OCI-LY3 (cell line): ENCODE data around the gene OTOS.

ENCODE experiments used
- H2AFZ ChIP-seq: fragments of 200-600, 300-600 bp; shearing (Covaris generic); 2 replicates; pipeline ENCODE4 v1.6.0; 2014; ENCODE audit warnings: antibody characterized with exemption, low read depth, low read length
- H3K27ac ChIP-seq: fragments of 200-600, 300-600 bp; sonication (generic); 2 replicates; pipeline ENCODE4 v1.5.1; 2014; ENCODE audit warnings: mild to moderate bottlenecking, low read length, moderate library complexity, mixed read lengths
- H3K27me3 ChIP-seq: fragments of 200-600, 300-600 bp; sonication (generic); 2 replicates; pipeline ENCODE4 v1.6.1; 2014; ENCODE audit warnings: low read depth, low read length, mixed read lengths
- H3K36me3 ChIP-seq: fragments of 200-600, 300-600 bp; sonication (generic); replicated peaks from 2 replicates; pipeline ENCODE3; 2014; ENCODE audit warnings: low read depth, low read length, mixed read lengths
- H3K4me1 ChIP-seq: fragments of 300-600, 200-600 bp; sonication (generic); 2 replicates; pipeline ENCODE4 v1.6.1; 2014; ENCODE audit warnings: low read length, mixed read lengths
- H3K4me2 ChIP-seq: fragments of 200-600, 300-600 bp; sonication (generic); 2 replicates; pipeline ENCODE4 v1.6.1; 2014; ENCODE audit warnings: low read length, mixed read lengths
- H3K4me3 ChIP-seq: fragments of 300-600, 200-600 bp; sonication (generic); 2 replicates; pipeline ENCODE4 v1.5.1; 2014; ENCODE audit warnings: antibody characterized with exemption, mild to moderate bottlenecking, low read length, moderate library complexity
- H3K79me2 ChIP-seq: fragments of 300-600, 200-600 bp; shearing (Covaris generic); 2 replicates; pipeline ENCODE4 v1.6.1; 2014; ENCODE audit warnings: mild to moderate bottlenecking, low read length, mixed read lengths
- H3K9ac ChIP-seq: fragments of 300-600, 200-600 bp; shearing (Covaris generic); 2 replicates; pipeline ENCODE4 v1.6.0; 2014; ENCODE audit warnings: mild to moderate bottlenecking, low read length, moderate library complexity
- H3K9me3 ChIP-seq: fragments of 200-600, 300-600 bp; shearing (Covaris generic); 2 replicates; pipeline ENCODE4 v1.6.1; 2014; ENCODE audit warnings: low read length, mixed read lengths; ENCODE audit not compliant: insufficient read depth
- H4K20me1 ChIP-seq: fragments of 200-600, 300-600 bp; sonication (generic); 2 replicates; pipeline ENCODE4 v1.6.1; 2016; ENCODE audit warnings: low read length, mixed read lengths; ENCODE audit not compliant: insufficient read depth
- EZH2phosphoT487 ChIP-seq: fragments of 200-600 bp; shearing (Covaris generic); IDR thresholded peaks from 2 replicates; pipeline ENCODE4 v1.6.1; 2018; ENCODE audit warnings: antibody characterized with exemption, mixed run types, low read depth
- TF ChIP-seq, protein P1 (sequence below): fragments of 200-600, 300-600 bp; sonication (generic); IDR thresholded peaks from 2 replicates; pipeline ENCODE4 v1.5.1; 2014; ENCODE audit warnings: antibody characterized with exemption, low read length, low read depth

OTOS gene

DNA sequence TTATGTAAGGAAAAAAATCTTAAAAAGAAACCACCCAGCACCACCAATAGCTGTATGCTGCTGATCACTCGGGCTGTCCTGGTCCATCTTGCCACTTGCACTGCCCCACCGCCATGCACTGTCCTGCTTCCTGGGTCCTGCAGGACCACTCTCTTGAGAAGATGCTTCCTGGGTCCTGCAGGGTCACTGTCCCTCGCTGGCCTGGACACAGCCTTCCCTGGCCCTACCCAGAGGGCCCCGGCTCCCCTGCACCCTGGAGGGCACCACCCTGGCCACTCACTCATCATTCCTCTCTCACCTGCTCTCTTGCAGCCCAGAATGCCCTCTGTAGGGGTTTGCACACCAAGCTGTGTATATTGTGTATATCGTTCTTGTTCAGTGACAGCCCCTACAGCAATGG lies 2.4 kb upstream of the OTOS start:
- no peak for TF ChIP-seq EZH2phosphoT487
- TF ChIP-seq, protein P1, sequence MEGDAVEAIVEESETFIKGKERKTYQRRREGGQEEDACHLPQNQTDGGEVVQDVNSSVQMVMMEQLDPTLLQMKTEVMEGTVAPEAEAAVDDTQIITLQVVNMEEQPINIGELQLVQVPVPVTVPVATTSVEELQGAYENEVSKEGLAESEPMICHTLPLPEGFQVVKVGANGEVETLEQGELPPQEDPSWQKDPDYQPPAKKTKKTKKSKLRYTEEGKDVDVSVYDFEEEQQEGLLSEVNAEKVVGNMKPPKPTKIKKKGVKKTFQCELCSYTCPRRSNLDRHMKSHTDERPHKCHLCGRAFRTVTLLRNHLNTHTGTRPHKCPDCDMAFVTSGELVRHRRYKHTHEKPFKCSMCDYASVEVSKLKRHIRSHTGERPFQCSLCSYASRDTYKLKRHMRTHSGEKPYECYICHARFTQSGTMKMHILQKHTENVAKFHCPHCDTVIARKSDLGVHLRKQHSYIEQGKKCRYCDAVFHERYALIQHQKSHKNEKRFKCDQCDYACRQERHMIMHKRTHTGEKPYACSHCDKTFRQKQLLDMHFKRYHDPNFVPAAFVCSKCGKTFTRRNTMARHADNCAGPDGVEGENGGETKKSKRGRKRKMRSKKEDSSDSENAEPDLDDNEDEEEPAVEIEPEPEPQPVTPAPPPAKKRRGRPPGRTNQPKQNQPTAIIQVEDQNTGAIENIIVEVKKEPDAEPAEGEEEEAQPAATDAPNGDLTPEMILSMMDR, result no peak
- Histone ChIP-seq H3K79me2 (no peaks in the 10 kb centered on the region), H3K4me1 (no peaks in the 10 kb centered on the region), H3K9ac (no peak overlapping the region), H4K20me1 (no peaks in the 10 kb centered on the region), H3K9me3 (no peaks in the 10 kb centered on the region), H3K4me3 (no peak overlapping the region), H3K4me2 (no peak overlapping the region), H3K27me3 (no peaks in the 10 kb centered on the region), H3K27ac (no peak overlapping the region), H2AFZ (no peak overlapping the region), H3K36me3 (no peaks in the 10 kb centered on the region)

- Histone ChIP-seq H3K79me2 (no peaks in the 10 kb centered on the region), H3K9me3 (no peaks in the 10 kb centered on the region), H2AFZ (no peak overlapping the region), H3K4me3 (no peak overlapping the region), H3K4me1 (no peaks in the 10 kb centered on the region), H3K27ac (no peak overlapping the region), H3K36me3 (no peaks in the 10 kb centered on the region), H3K27me3 (no peaks in the 10 kb centered on the region), H3K9ac (no peak overlapping the region), H3K4me2 (no peak overlapping the region), H4K20me1 (no peaks in the 10 kb centered on the region)
- TF ChIP-seq EZH2phosphoT487, result no peak
- TF ChIP-seq, protein P1, result no peak
These were observed 1.9 kb upstream of the OTOS start for GRCh38 chr2:240142256-240142775.

GRCh38 chr2:240141736-240142135 lies 1.3 kb upstream of the OTOS start:
- H3K79me2 ChIP-seq, result no peaks in the 10 kb centered on the region
- H4K20me1 ChIP-seq, result no peaks in the 10 kb centered on the region
- no peaks in the 10 kb centered on the region for H3K9me3 ChIP-seq
- H3K4me1 ChIP-seq, result 0 out of 2 replicates have a peak, but pooled peaks cover 3% of the 10 kb centered on the region
- no peak overlapping the region for H3K4me3 ChIP-seq
- no peak overlapping the region for H2AFZ ChIP-seq
- H3K27ac ChIP-seq, result no peak overlapping the region
- H3K27me3 ChIP-seq, result no peaks in the 10 kb centered on the region
- no peak overlapping the region for H3K9ac ChIP-seq
- TF ChIP-seq, protein P1, result no peak
- no peak for TF ChIP-seq EZH2phosphoT487
- H3K4me2 ChIP-seq, result no peak overlapping the region
- H3K36me3 ChIP-seq, result no peaks in the 10 kb centered on the region

DNA sequence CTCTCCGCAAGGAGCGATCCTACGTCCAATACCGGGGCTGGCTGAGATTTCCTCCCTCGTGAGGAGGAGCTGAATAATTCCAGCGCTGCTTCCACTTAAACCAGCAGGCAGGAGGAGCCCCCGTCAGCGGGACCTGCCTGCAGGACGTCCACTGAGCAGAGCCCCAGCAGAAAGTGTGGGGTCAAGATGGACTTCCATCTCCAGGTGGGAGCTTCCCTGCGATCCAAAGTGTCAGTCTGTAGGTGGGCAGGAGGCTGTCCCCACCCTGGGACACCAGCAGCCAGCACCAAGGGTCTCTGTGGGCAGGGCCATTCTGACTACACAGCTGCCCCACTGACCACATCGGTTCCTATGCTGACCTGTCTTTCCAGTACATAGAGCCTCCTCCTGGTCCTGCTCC lies 462 bp upstream of the OTOS start:
- no peak overlapping the region for H3K9ac ChIP-seq
- no peak overlapping the region for H2AFZ ChIP-seq
- H3K4me2 ChIP-seq, result no peak overlapping the region

More for the DNA sequence above, 462 bp upstream of the OTOS start:
- no peaks in the 10 kb centered on the region for H3K9me3 ChIP-seq
- no peak overlapping the region for H3K4me3 ChIP-seq
- peaks cover 5% of the 10 kb centered on the region for H3K79me2 ChIP-seq
- H3K36me3 ChIP-seq, result no peaks in the 10 kb centered on the region
- H3K27ac ChIP-seq, result no peak overlapping the region
- no peaks in the 10 kb centered on the region for H4K20me1 ChIP-seq
- H3K27me3 ChIP-seq, result no peaks in the 10 kb centered on the region
- H3K4me1 ChIP-seq, result 0 out of 2 replicates have a peak, but pooled peaks cover 3% of the 10 kb centered on the region
- TF ChIP-seq EZH2phosphoT487, result no peak
- TF ChIP-seq, protein P1, result no peak
